DOHH2 (cell line): ENCODE data around the gene AGA.

ENCODE experiments used
- H3F3A ChIP-seq: fragments of 200-600 bp; sonication (generic), shearing (Covaris generic); 2 replicates; pipeline ENCODE4 v1.6.0; 2016; ENCODE audit warnings: antibody characterized with exemption, mild to moderate bottlenecking; ENCODE audit not compliant: control insufficient read depth, insufficient read depth
- H3K27ac ChIP-seq: fragments of 200-600 bp; sonication (generic); 2 replicates; pipeline ENCODE4 v1.5.1; 2014; ENCODE audit warnings: low read depth, mild to moderate bottlenecking, low read length, moderate library complexity
- H3K27me3 ChIP-seq: fragments of 200-600 bp; sonication (generic); 2 replicates; pipeline ENCODE4 v1.6.1; 2014; ENCODE audit warnings: mild to moderate bottlenecking, low read length, mixed read lengths; ENCODE audit not compliant: control insufficient read depth
- H3K36me3 ChIP-seq: fragments of 200-600 bp; sonication (generic); 2 replicates; pipeline ENCODE4 v1.6.1; 2014; ENCODE audit warnings: mild to moderate bottlenecking, low read length, moderate library complexity, mixed read lengths; ENCODE audit not compliant: control insufficient read depth
- H3K4me1 ChIP-seq: fragments of 200-600 bp; sonication (generic); 2 replicates; pipeline ENCODE4 v1.6.1; 2014; ENCODE audit warnings: mild to moderate bottlenecking, low read length, mixed read lengths; ENCODE audit not compliant: control insufficient read depth
- H3K4me2 ChIP-seq: fragments of 200-600 bp; sonication (generic); 2 replicates; pipeline ENCODE4 v1.6.0; 2014; ENCODE audit warnings: mild to moderate bottlenecking, low read length, moderate library complexity
- H3K4me3 ChIP-seq: fragments of 200-600 bp; sonication (generic); 2 replicates; pipeline ENCODE4 v1.5.1; 2014; ENCODE audit warnings: mild to moderate bottlenecking, low read length, mixed read lengths
- H3K79me2 ChIP-seq: fragments of 200-600 bp; sonication (generic); 2 replicates; pipeline ENCODE4 v1.6.1; 2014; ENCODE audit warnings: mild to moderate bottlenecking, low read length, mixed read lengths; ENCODE audit not compliant: control insufficient read depth
- H3K9me2 ChIP-seq: fragments of 200-600 bp; sonication (generic); replicated peaks from 2 replicates; pipeline ENCODE4 v1.6.1; 2014; ENCODE audit warnings: mild to moderate bottlenecking, low read length, mixed read lengths; ENCODE audit not compliant: control insufficient read depth
- H3K9me3 ChIP-seq: fragments of 200-600 bp; sonication (generic); 2 replicates; pipeline ENCODE4 v1.6.1; 2014; ENCODE audit warnings: antibody characterized with exemption, low read length, mixed read lengths; ENCODE audit not compliant: control insufficient read depth, insufficient read depth
- H4K20me1 ChIP-seq: fragments of 200-600 bp; sonication (generic); 2 replicates; pipeline ENCODE4 v1.6.0; 2014; ENCODE audit warnings: low read depth, mild to moderate bottlenecking, antibody characterized with exemption, low read length, moderate library complexity; ENCODE audit not compliant: control insufficient read depth, insufficient read depth
- EZH2phosphoT487 ChIP-seq: fragments of 200-600 bp; sonication (generic); IDR thresholded peaks from 2 replicates; pipeline ENCODE4 v1.6.1; 2017; ENCODE audit warnings: borderline replicate concordance, mild to moderate bottlenecking, antibody characterized with exemption, low read length, moderate library complexity, mixed read lengths
- TF ChIP-seq, protein P1 (sequence below): fragments of 200-600 bp; sonication (generic); IDR thresholded peaks from one replicate; pipeline ENCODE4 v1.5.1; 2014; ENCODE audit warnings: antibody characterized with exemption, mild to moderate bottlenecking, low read depth, low read length; ENCODE audit not compliant: poor library complexity, severe bottlenecking

Gene AGA

GRCh38 chr4:177434667-177435066 is 7.6 kb downstream of the AGA start:
- TF ChIP-seq EZH2phosphoT487 = no peak
- TF ChIP-seq, protein P1, sequence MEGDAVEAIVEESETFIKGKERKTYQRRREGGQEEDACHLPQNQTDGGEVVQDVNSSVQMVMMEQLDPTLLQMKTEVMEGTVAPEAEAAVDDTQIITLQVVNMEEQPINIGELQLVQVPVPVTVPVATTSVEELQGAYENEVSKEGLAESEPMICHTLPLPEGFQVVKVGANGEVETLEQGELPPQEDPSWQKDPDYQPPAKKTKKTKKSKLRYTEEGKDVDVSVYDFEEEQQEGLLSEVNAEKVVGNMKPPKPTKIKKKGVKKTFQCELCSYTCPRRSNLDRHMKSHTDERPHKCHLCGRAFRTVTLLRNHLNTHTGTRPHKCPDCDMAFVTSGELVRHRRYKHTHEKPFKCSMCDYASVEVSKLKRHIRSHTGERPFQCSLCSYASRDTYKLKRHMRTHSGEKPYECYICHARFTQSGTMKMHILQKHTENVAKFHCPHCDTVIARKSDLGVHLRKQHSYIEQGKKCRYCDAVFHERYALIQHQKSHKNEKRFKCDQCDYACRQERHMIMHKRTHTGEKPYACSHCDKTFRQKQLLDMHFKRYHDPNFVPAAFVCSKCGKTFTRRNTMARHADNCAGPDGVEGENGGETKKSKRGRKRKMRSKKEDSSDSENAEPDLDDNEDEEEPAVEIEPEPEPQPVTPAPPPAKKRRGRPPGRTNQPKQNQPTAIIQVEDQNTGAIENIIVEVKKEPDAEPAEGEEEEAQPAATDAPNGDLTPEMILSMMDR = no peak
- Histone ChIP-seq H3K79me2 (no peaks in the 10 kb centered on the region), H3K4me2 (no peak overlapping the region), H3K27ac (no peak overlapping the region), H3K9me2 (no peaks in the 10 kb centered on the region), H3K4me1 (no peaks in the 10 kb centered on the region), H3K4me3 (no peak overlapping the region), H4K20me1 (no peaks in the 10 kb centered on the region), H3K27me3 (no peaks in the 10 kb centered on the region), H3K9me3 (no peaks in the 10 kb centered on the region), H3F3A (no peaks in the 10 kb centered on the region), H3K36me3 (peaks cover 27% of the 10 kb centered on the region)

GRCh38 chr4:177427192-177427591 is 15.0 kb downstream of the AGA start:
- no peak for TF ChIP-seq EZH2phosphoT487
- TF ChIP-seq, protein P1 = no peak
- Histone ChIP-seq H3K27me3 (no peaks in the 10 kb centered on the region), H3F3A (no peaks in the 10 kb centered on the region), H3K27ac (no peak overlapping the region), H3K4me2 (no peak overlapping the region), H3K36me3 (no peaks in the 10 kb centered on the region), H4K20me1 (no peaks in the 10 kb centered on the region), H3K4me3 (no peak overlapping the region), H3K9me2 (no peaks in the 10 kb centered on the region), H3K79me2 (no peaks in the 10 kb centered on the region), H3K9me3 (no peaks in the 10 kb centered on the region), H3K4me1 (no peaks in the 10 kb centered on the region)

DNA sequence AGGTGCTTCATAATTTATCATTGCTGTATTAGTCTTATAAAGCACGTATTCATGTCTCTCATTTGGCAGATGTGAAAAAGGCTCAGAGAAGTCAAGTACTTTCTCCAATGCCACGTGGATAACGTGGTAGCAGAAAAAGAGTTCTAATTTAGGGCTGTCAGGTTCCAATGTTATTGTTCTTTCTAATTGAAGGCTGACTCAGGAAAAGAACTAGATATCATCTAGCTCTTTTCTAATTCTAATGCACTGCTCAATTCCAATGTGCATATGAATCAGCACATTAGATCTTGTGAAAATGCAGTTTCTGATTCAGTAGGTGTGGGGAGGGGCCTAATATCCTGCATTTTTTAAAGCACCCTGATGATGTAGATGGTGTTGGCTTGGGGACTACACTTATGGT is 22.8 kb downstream of the AGA start:
- TF ChIP-seq, protein P1 = no peak
- no peaks in the 10 kb centered on the region for H3K27me3 ChIP-seq
- H4K20me1 ChIP-seq = no peaks in the 10 kb centered on the region
- no peak overlapping the region for H3K27ac ChIP-seq
- no peaks in the 10 kb centered on the region for H3K79me2 ChIP-seq
- H3F3A ChIP-seq = no peaks in the 10 kb centered on the region
- H3K9me3 ChIP-seq = no peaks in the 10 kb centered on the region
- no peaks in the 10 kb centered on the region for H3K9me2 ChIP-seq
- H3K4me1 ChIP-seq = no peaks in the 10 kb centered on the region
- H3K4me3 ChIP-seq = no peak overlapping the region
- H3K36me3 ChIP-seq = no peaks in the 10 kb centered on the region
- H3K4me2 ChIP-seq = no peak overlapping the region

GRCh38 chr4:177413656-177414055 is 28.6 kb downstream of the AGA start:
- Histone ChIP-seq H3K9me3 (no peaks in the 10 kb centered on the region), H3K4me3 (no peak overlapping the region), H3K27me3 (no peaks in the 10 kb centered on the region), H4K20me1 (no peaks in the 10 kb centered on the region), H3K4me1 (no peaks in the 10 kb centered on the region), H3K79me2 (no peaks in the 10 kb centered on the region), H3K4me2 (no peak overlapping the region), H3K36me3 (no peaks in the 10 kb centered on the region), H3K27ac (no peak overlapping the region), H3F3A (no peaks in the 10 kb centered on the region), H3K9me2 (no peaks in the 10 kb centered on the region)
- TF ChIP-seq EZH2phosphoT487 = no peak
